Muscle layer of colon (tissue), 2 donors: ENCODE results near the gene PI4KA.
"Not testable (repeated sequence)": the region's sequence is repeated elsewhere in the genome, so short reads cannot be mapped to it uniquely, and the experiment has no call there.

ENCODE experiments used
- H3K27ac ChIP-seq: one replicate; pipeline ENCODE4 v1.7.0; 2013; ENCODE audit warnings: low read depth, mild to moderate bottlenecking, low read length, moderate library complexity
- H3K27me3 ChIP-seq, 2 donors: one replicate each; pipeline ENCODE4 v1.7.0; 2013; ENCODE audit warnings: low read length in 2 of 2, mild to moderate bottlenecking in 2 of 2; ENCODE audit not compliant: insufficient read depth in 2 of 2, control insufficient read depth in 1 of 2
- H3K36me3 ChIP-seq: one replicate; pipeline ENCODE4 v1.7.0; 2013; ENCODE audit warnings: mild to moderate bottlenecking, low read length; ENCODE audit not compliant: insufficient read depth
- H3K4me1 ChIP-seq: one replicate; pipeline ENCODE4 v1.7.0; 2013; ENCODE audit warnings: mild to moderate bottlenecking, low read length; ENCODE audit not compliant: insufficient read depth
- H3K4me3 ChIP-seq, 2 donors: one replicate each; pipeline ENCODE4 v1.7.0; 2013; ENCODE audit warnings: low read length in 2 of 2, low read depth in 1 of 2, mild to moderate bottlenecking in 1 of 2, moderate library complexity in 1 of 2
- H3K9ac ChIP-seq: one replicate; pipeline ENCODE4 v1.7.0; 2013; ENCODE audit warnings: low read length
- H3K9me3 ChIP-seq: one replicate; pipeline ENCODE4 v1.7.0; 2013; ENCODE audit warnings: mild to moderate bottlenecking, low read length
- donor health status: abdominal sarcoma.
- donor health status: Adenocarcinoma of cecum.

The PI4KA gene

DNA sequence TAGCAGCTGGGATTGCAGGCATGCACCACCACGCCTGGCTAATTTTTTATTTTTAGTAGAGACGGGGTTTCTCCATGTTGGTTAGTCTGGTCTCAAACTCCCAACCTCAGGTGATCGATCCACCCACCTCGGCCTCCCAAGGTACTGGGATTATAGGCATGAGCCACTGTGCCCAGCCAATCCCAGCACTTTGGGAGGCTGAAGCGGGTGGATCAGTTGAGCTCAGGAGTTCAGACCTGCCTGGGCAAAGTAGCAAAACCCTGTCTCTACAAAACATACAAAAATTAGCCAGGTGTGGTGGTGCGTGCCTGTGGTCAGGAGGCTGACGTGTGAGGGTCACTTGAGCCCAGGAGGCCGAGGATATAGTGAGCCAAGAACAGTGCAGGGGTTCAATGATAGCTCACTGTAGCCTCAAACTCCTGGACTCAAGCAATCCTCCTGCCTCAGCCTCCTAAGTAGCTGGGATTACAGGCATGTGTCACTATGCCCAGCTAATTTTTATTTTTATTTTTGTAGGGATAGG lies 36.8 kb downstream of the PI4KA start:
- H3K36me3 ChIP-seq, result peaks cover 37% of the 10 kb centered on the region
- H3K27ac ChIP-seq, H3K9ac ChIP-seq, H3K4me3 ChIP-seq, H3K4me1 ChIP-seq, H3K9me3 ChIP-seq, H3K27me3 ChIP-seq: not testable (repeated sequence)

DNA sequence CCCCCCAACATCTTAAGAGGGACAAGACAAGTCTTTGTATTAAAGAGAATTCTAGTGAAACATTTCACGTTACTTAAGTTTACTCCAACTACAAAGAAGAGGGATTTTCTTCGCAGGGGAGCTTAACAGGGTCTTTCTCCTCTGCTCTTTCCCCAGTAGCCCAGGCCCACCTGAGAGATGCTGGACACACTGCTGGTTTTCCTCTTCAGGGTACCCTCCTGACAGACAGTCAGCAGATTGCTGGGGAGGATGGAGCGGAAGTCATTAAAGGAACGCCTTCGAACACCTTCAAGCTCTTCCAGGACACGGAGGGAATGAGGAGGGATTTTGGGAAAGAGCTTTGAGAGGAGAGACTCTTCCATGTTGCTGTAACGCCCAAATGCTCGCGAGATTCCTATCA lies 39.1 kb downstream of the PI4KA start:
- H3K27me3 ChIP-seq, result no peaks in the 10 kb centered on the region
- no peaks in the 10 kb centered on the region for H3K4me1 ChIP-seq
- H3K27ac ChIP-seq, result no peak overlapping the region
- H3K9me3 ChIP-seq, result no peaks in the 10 kb centered on the region
- H3K36me3 ChIP-seq, result peaks cover 47% of the 10 kb centered on the region
- no peak overlapping the region for H3K4me3 ChIP-seq
- no peak overlapping the region for H3K9ac ChIP-seq

DNA sequence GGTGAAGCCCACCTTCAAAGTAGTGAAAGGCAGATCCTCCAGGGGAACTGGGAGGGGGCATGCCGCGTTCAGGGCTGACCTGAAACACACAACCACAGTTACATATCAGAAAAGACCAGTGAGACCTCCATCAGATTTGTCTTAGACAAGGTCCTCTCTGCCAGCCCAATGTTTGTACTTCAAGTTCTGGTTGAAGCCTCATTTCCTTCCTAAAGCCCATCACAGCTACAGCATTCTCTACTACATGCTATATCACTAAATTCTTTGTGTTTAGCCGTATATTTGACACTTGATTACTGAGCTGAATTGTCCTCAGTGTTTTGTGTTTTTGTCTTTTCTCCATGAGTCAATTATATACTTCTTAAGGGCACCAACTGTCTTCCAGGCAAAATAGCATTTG lies 40.1 kb downstream of the PI4KA start:
- Histone ChIP-seq H3K27me3 (no peaks in the 10 kb centered on the region), H3K4me3 (no peak overlapping the region), H3K9ac (no peak overlapping the region), H3K36me3 (peaks cover 42% of the 10 kb centered on the region), H3K27ac (no peak overlapping the region), H3K4me1 (no peaks in the 10 kb centered on the region), H3K9me3 (no peaks in the 10 kb centered on the region)

DNA sequence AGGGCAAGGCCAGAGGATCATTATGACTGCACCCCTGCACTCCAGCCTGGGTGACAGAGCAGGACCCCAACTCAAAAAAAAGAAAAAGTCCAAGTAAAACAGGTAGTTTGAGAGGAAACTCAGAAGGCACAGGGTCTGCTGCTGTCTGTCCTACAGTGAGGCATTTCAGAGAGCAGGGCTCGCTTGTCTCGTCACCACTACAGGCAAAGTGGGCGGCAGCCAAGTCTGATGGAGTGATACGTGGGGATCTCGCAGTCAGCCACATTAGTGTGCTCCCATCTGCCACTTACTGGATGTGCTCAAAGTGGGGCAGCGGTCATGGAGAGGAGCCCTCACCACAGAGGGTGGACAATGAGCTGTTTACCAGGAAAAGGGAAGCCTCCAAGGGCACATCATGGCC lies 42.1 kb downstream of the PI4KA start:
- no peaks in the 10 kb centered on the region for H3K9me3 ChIP-seq
- H3K27ac ChIP-seq, result no peak overlapping the region
- no peaks in the 10 kb centered on the region for H3K4me1 ChIP-seq
- no peak overlapping the region for H3K9ac ChIP-seq
- H3K4me3 ChIP-seq, result no peak overlapping the region
- H3K36me3 ChIP-seq, result peaks cover 48% of the 10 kb centered on the region
- no peaks in the 10 kb centered on the region for H3K27me3 ChIP-seq

DNA sequence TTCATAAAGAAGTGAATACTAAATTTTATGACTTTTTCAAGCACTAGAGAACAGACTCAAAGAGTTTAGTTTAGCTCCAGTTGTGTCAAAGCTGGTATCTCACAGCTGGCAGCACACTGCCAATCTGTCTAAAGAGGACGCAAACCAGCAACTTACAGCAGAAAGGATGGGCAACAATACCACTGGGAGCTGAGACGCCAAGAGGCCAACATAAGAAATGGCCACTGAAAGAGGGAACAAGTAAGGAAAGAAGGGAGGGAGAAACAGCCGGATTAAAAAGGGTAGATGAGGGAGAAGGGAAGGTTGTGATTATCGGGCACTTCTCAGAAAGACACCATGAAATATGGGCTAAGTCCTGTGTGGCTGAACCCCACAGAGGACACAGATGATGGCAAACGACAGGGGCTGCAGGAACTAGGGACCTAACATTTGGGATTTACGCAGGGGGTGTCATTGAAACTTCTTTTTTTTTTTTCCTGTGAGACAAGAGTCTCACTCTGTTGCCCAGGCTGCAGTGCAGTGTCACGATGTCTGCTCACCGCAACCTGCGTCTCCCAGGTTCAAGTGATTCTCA lies 43.0 kb downstream of the PI4KA start:
- Histone ChIP-seq H3K27ac (no peak overlapping the region), H3K4me1 (no peaks in the 10 kb centered on the region), H3K4me3 (no peak overlapping the region), H3K27me3 (no peaks in the 10 kb centered on the region), H3K9ac (no peak overlapping the region), H3K36me3 (peaks cover 56% of the 10 kb centered on the region), H3K9me3 (no peaks in the 10 kb centered on the region)

DNA sequence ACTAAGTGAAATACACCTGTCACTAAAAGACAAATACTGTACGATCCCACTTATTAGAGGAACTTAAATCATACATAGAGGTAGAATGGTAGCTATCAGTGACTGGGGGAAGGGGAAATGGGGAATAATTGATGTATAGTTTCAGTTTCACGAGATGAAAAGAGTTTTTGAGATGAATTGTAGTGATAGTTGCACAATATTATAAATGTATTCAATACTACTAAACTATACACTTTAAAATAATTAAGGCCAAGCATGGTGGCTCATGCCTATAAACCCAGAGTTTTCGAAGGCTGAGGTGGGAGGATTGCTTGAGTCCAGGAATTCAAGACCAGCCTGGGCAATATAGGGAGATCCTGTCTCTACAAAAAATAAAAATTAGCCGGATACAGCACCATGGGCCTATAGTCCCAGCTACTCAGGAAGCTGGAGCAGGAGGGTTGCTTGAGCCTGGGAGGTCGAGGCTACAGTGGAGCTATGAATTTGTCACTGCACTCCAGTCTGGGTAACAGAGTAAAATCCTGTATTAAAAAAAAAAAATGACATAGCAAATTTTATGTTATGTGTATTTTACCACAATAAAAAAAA lies 44.3 kb downstream of the PI4KA start:
- Histone ChIP-seq H3K4me1 (no peaks in the 10 kb centered on the region), H3K9ac (no peak overlapping the region), H3K36me3 (peaks cover 57% of the 10 kb centered on the region), H3K27me3 (no peaks in the 10 kb centered on the region), H3K9me3 (no peaks in the 10 kb centered on the region), H3K4me3 (no peak overlapping the region), H3K27ac (no peak overlapping the region)

DNA sequence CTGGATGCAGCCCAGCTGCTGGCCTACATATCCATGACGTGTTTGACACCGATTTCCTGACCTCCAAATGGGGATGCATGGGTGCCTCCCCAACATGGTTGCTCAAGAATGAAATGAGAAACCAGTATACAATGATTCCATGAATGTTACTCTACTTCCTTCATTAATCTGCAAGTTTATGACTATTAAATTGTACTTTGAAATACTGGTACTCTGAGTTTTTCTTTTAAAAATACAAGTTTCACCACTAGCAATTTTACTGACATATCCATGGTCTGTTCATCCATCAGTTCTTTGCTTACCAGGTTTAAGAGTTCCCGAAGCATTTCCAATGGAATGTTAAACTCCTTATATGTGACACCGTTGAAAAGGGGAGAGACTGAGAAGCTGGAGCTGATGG lies 45.6 kb downstream of the PI4KA start:
- Histone ChIP-seq H3K9ac (no peak overlapping the region), H3K4me1 (no peaks in the 10 kb centered on the region), H3K27me3 (no peaks in the 10 kb centered on the region), H3K27ac (no peak overlapping the region), H3K36me3 (peaks cover 57% of the 10 kb centered on the region), H3K4me3 (no peak overlapping the region), H3K9me3 (no peaks in the 10 kb centered on the region)

DNA sequence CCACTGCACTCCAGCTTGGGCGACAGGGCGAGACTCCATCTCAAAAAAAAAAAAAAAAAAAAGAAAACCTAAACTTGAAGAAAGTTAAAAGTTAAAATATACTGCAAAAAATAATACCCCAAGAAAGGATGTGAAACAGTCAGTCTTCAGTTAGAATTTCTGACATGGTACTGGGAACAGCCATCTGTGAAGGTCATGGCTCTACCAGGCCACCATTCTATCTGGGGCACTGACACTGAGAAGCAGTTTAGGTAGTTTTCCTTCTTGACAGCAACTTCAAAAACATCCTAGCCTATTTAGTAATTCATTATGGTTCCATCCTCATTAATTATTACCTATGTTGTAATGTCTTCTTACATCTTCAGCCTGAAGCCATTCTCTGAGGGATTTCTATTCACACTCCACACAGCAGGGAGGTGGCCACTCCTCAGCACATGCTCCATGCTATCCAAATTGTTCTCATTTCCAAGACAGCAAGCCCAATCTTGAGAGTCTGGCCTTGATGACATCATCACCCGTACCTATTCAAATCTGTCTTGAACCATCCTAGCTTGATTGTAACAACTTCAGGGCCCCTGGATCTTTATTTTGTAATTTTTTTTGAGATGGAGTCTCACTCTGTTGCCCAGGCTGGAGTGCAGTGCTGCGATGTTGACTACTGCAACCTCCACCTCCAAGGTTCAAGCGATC lies 46.5 kb downstream of the PI4KA start:
- Histone ChIP-seq H3K27ac (no peak overlapping the region), H3K36me3 (peaks cover 60% of the 10 kb centered on the region), H3K4me3 (no peak overlapping the region), H3K9ac (no peak overlapping the region), H3K9me3 (no peaks in the 10 kb centered on the region), H3K4me1 (no peaks in the 10 kb centered on the region), H3K27me3 (no peaks in the 10 kb centered on the region)

DNA sequence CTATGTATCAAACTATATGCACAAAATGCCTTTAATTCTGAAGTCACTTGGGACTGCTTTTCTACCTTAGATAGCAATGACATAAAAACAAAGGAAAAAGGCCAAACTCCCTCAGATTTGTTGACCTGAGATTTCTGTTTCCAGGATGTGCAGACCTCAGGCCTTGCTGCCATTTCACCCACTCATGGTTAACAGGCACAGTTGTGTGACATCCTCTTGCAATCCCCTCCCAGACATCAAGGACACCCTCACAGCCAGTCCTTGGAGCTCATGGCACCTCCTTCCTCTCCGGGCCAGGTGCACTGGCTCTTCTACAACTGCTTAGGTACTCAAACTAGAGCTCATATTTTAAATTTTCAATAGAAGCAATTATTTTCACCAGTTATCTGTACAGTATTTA lies 47.4 kb downstream of the PI4KA start:
- no peaks in the 10 kb centered on the region for H3K9me3 ChIP-seq
- H3K4me1 ChIP-seq, result no peaks in the 10 kb centered on the region
- no peak overlapping the region for H3K4me3 ChIP-seq
- H3K27ac ChIP-seq, result no peak overlapping the region
- H3K36me3 ChIP-seq, result peaks cover 60% of the 10 kb centered on the region
- H3K27me3 ChIP-seq, result no peaks in the 10 kb centered on the region
- H3K9ac ChIP-seq, result no peak overlapping the region

GRCh38 chr22:20810645-20811044 lies 48.0 kb downstream of the PI4KA start:
- H3K27me3 ChIP-seq, result no peaks in the 10 kb centered on the region
- no peak overlapping the region for H3K4me3 ChIP-seq
- no peak overlapping the region for H3K9ac ChIP-seq
- H3K36me3 ChIP-seq, result peaks cover 64% of the 10 kb centered on the region
- no peaks in the 10 kb centered on the region for H3K9me3 ChIP-seq
- no peaks in the 10 kb centered on the region for H3K4me1 ChIP-seq
- H3K27ac ChIP-seq, result no peak overlapping the region

DNA sequence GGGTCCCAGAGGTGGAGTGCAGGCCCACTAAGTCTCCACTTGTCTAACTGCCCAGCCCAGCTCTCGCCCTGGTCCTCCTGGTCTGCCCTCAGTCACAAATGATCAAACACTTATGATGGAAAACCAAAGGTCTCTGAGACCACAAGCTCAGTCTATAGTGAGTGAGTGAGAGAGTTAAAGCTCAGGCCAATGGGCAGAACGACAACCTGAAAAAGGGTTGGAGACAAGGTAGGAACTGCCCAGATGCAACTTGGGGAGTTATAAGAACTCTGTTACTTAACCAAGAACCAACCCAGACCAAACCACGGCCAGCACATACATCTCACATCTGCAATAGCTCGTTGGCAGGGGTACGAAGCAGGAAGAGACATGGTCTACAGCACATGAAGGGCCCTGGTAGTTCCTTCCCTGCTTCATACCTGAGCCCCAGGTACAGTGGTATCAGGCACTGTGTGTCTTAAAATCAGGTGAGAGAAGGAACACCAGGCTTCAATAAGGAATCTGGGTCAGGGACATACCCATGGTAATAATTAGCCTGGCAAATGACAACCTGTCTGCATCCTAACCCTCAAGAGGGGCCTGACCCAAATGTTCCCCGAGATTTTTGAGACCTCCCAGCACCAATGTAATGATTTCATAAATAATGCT lies 48.9 kb downstream of the PI4KA start:
- H3K4me3 ChIP-seq, result no peak overlapping the region
- no peaks in the 10 kb centered on the region for H3K27me3 ChIP-seq
- H3K27ac ChIP-seq, result no peak overlapping the region
- peaks cover 67% of the 10 kb centered on the region for H3K36me3 ChIP-seq
- no peaks in the 10 kb centered on the region for H3K4me1 ChIP-seq
- H3K9me3 ChIP-seq, result no peaks in the 10 kb centered on the region
- H3K9ac ChIP-seq, result no peak overlapping the region
